Loucy (cell line): ENCODE measurements around the gene TMEM231.

Source experiments
- CTCF ChIP-seq: fragments of 200-600 bp; sonication (generic); conservative IDR thresholded peaks from 2 replicates; pipeline ENCODE4 v1.5.1; 2014; ENCODE audit warnings: mild to moderate bottlenecking, antibody characterized with exemption, low read length
- EZH2phosphoT487 ChIP-seq: fragments of 200-600 bp; IDR thresholded peaks from 2 replicates; pipeline ENCODE4 v1.6.1; 2018; ENCODE audit warnings: antibody characterized with exemption, mild to moderate bottlenecking, moderate library complexity, borderline replicate concordance

- TF ChIP-seq CTCF, result no peak
- no peak for TF ChIP-seq EZH2phosphoT487
These were observed 14.8 kb downstream of the TMEM231 start for GRCh38 chr16:75541236-75541635.
